Kidney (tissue), 14 donors: Measurements from ENCODE around the gene VPS35. TPM values are rescaled to one million over a fixed set of nuclear protein-coding genes. Genes with fewer than 3 reads are reported as not detected.
A peak's percentile ranks its signal among the peaks of the same experiment; 100 is the strongest.

Experiments used
- DNase-seq, 5 donors: peaks; one replicate each; pipeline ENCODE4 v3.0.0-alpha.2; 2013 to 2020
- FAIRE-seq: peaks from 2 replicates; lab custom pipeline; 2012; peaks lifted over from hg19 to GRCh38; lab: Jason Lieb, UNC
- H3K27ac ChIP-seq, 2 donors: one replicate each; pipeline ENCODE4 v1.7.0; 2013; ENCODE audit warnings: low read depth in 2 of 2, low read length in 2 of 2, inconsistent platforms in 1 of 2
- H3K27me3 ChIP-seq: one replicate; pipeline ENCODE4 v1.7.1; 2013; ENCODE audit warnings: low read length, inconsistent platforms; ENCODE audit not compliant: control insufficient read depth, insufficient read depth
- H3K36me3 ChIP-seq, 3 donors: one replicate each; pipeline versions ENCODE4 v1.7.0 to v1.7.1; 2013; ENCODE audit warnings: low read length in 3 of 3, control low read depth in 1 of 3, inconsistent platforms in 1 of 3; ENCODE audit not compliant: insufficient read depth in 3 of 3, control insufficient read depth in 2 of 3
- H3K4me1 ChIP-seq, 3 donors: one replicate each; pipeline versions ENCODE4 v1.7.0 to v1.7.1; 2013; ENCODE audit warnings: low read length in 3 of 3, inconsistent platforms in 1 of 3, low read depth in 1 of 3; ENCODE audit not compliant: control insufficient read depth in 2 of 3, insufficient read depth in 2 of 3
- H3K4me3 ChIP-seq, 3 donors: one replicate each; pipeline versions ENCODE4 v1.7.0 to v1.8.1; 2013; ENCODE audit warnings: low read length in 3 of 3, control low read depth in 1 of 3, inconsistent platforms in 1 of 3
- H3K9ac ChIP-seq, 3 donors: one replicate each; pipeline versions ENCODE4 v1.7.0 to v1.7.1; 2013; ENCODE audit warnings: low read length in 3 of 3, control low read depth in 1 of 3, inconsistent platforms in 1 of 3
- H3K9me3 ChIP-seq, 3 donors: one replicate each; pipeline versions ENCODE4 v1.7.0 to v1.7.1; 2013; ENCODE audit warnings: low read length in 3 of 3, control low read depth in 1 of 3, inconsistent platforms in 1 of 3; ENCODE audit not compliant: control insufficient read depth in 2 of 3, insufficient read depth in 1 of 3
- CTCF ChIP-seq: IDR thresholded peaks from 3 replicates; pipeline ENCODE4 v1.5.1; 2012; ENCODE audit warnings: mild to moderate bottlenecking, moderate library complexity, borderline replicate concordance; ENCODE audit not compliant: insufficient read depth; ENCODE audit errors: extremely low read depth
- intact Hi-C: fragments of 100-400 bp; cut with DNase I; formaldehyde crosslinking; loops from one replicate; pipeline ENCODE4 v1.11.1; 2022
- polyA plus RNA-seq: library from polyadenylated mRNA; stranded (reverse); fragments of 350-450 nt; fragmentation: Illumina TruSeq; extraction: RNeasy Lipid Tissue Mini Kit (QIAGEN cat#74804); gene quantifications from one replicate; pipeline ENCODE4 v1.2.3, GENCODE V29; 2014; ENCODE audit warnings: low read depth, low replicate concordance; ENCODE audit not compliant: insufficient read depth
- total RNA-seq: library from RNA; stranded (reverse); fragmentation: NEBNext Ultra II Directional; extraction: Animal tissue kit (Norgen Biotek cat#: 25700); gene quantifications from one replicate; pipeline ENCODE4 v1.2.1, GENCODE V29; 2021
- donor health status: control.
- donor health status: control.
- donor health status: control.
- donor health status: control.
- donor health status: control.
- donor health status: DM: yes; HTN: yes; CAD: no.
- donor health status: Normal renal cell carcinoma (clear cell type).

VPS35 gene
- total and polyA plus RNA-seq, 2 donors from 2014 or later: 31.8 to 96.7 TPM

- intact Hi-C loops: no loop called here
- no peaks in the 10 kb centered on the region for H3K36me3 ChIP-seq
- H3K4me1 ChIP-seq: no peaks in the 10 kb centered on the region
- H3K9me3 ChIP-seq: no peaks in the 10 kb centered on the region
- DNase-seq (peak in 4 of 5 donors; percentile 4 to 51 (median 24)), FAIRE-seq (no peak)
- H3K4me3 ChIP-seq: no peak overlapping the region
- H3K9ac ChIP-seq: no peak overlapping the region
- TF ChIP-seq CTCF: no peak
- no peak overlapping the region for H3K27ac ChIP-seq
- no peaks in the 10 kb centered on the region for H3K27me3 ChIP-seq
Observed at GRCh38 chr16:46731691-46732555, 42.9 kb upstream of the VPS35 start.

GRCh38 chr16:46730801-46731690, 42.1 kb upstream of the VPS35 start:
- Histone ChIP-seq H3K36me3 (no peaks in the 10 kb centered on the region), H3K4me1 (no peaks in the 10 kb centered on the region), H3K27me3 (no peaks in the 10 kb centered on the region), H3K4me3 (no peak overlapping the region), H3K9ac (no peak overlapping the region), H3K9me3 (no peaks in the 10 kb centered on the region), H3K27ac (no peak overlapping the region)
- DNase-seq (no peak), FAIRE-seq (no peak)
- TF ChIP-seq CTCF: no peak
- intact Hi-C loops: no loop called here

- H3K4me3 ChIP-seq: no peak overlapping the region
- FAIRE-seq (no peak), DNase-seq (no peak)
- H3K27me3 ChIP-seq: no peaks in the 10 kb centered on the region
- no peak for TF ChIP-seq CTCF
- no peaks in the 10 kb centered on the region for H3K9me3 ChIP-seq
- H3K4me1 ChIP-seq: no peaks in the 10 kb centered on the region
- H3K9ac ChIP-seq: no peak overlapping the region
- no peak overlapping the region for H3K27ac ChIP-seq
- intact Hi-C loops: no loop called here
- no peaks in the 10 kb centered on the region for H3K36me3 ChIP-seq
Observed at GRCh38 chr16:46730126-46730525, 41.1 kb upstream of the VPS35 start.
